Heart right ventricle (tissue), 16 donors: ENCODE measurements around the gene STIM2. TPM values are rescaled to one million over a fixed set of nuclear protein-coding genes. Genes with fewer than 3 reads are reported as not detected.
"Not testable (repeated sequence)": the region's sequence is repeated elsewhere in the genome, so short reads cannot be mapped to it uniquely, and the experiment has no call there.

Source experiments
- ATAC-seq, 8 donors: fragments of 200-7000 bp; cut with Tn5 transposase; one replicate each; pipeline ENCODE4 v1.9.1; 2020; ENCODE audit warnings: mild to moderate bottlenecking in 8 of 8, moderate library complexity in 8 of 8, moderate number of reproducible peaks in 1 of 8
- DNase-seq, 2 donors: peaks; one replicate each; pipeline ENCODE4 v3.0.0-alpha.2; 2020
- H3K27ac ChIP-seq, 10 donors: fragments of 200-600 bp; sonication (generic) in 2 of 10; one replicate each; pipeline versions ENCODE4 v1.5.0 to v1.8.0; 2020 to 2022; ENCODE audit warnings: mild to moderate bottlenecking in 3 of 10
- H3K27me3 ChIP-seq, 7 donors: fragments of 200-600 bp; one replicate each; pipeline ENCODE4 v1.8.0; 2021 to 2022; ENCODE audit warnings: mild to moderate bottlenecking in 2 of 7
- H3K36me3 ChIP-seq, 9 donors: fragments of 200-600 bp; sonication (generic) in 1 of 9; one replicate each; pipeline versions ENCODE4 v1.5.0 to v1.8.0; 2020 to 2022; ENCODE audit warnings: mild to moderate bottlenecking in 2 of 9
- H3K4me1 ChIP-seq, 9 donors: fragments of 200-600 bp; sonication (generic) in 1 of 9; one replicate each; pipeline versions ENCODE4 v1.5.0 to v1.8.0; 2020 to 2022; ENCODE audit warnings: mild to moderate bottlenecking in 4 of 9
- H3K4me3 ChIP-seq, 10 donors: fragments of 200-600 bp; sonication (generic) in 2 of 10; one replicate each; pipeline versions ENCODE4 v1.5.0 to v1.8.0; 2020 to 2022; ENCODE audit warnings: mild to moderate bottlenecking in 7 of 10, moderate library complexity in 2 of 10
- H3K9me3 ChIP-seq, 11 donors: fragments of 200-600 bp in 10 of 11; sonication (generic) in 2 of 11; one replicate each; pipeline versions ENCODE4 v1.5.0 to v1.8.0; 2013 to 2022; ENCODE audit warnings: mild to moderate bottlenecking in 2 of 11, control low read depth in 1 of 11, moderate library complexity in 1 of 11
- CTCF ChIP-seq, 9 donors: fragments of 200-600 bp; sonication (generic) in 2 of 9; IDR thresholded peaks; one replicate each; pipeline versions ENCODE4 v1.5.0 to v1.8.0; 2021 to 2022; ENCODE audit warnings: antibody characterized with exemption in 9 of 9, mild to moderate bottlenecking in 5 of 9, moderate library complexity in 1 of 9
- WGBS, 2 donors: extraction: QIAGEN DNeasy Blood & Tissue Kit; methylation state at CpG; one replicate each; pipeline ENCODE4 v1.1.7; 2013; ENCODE audit warnings: inconsistent platforms in 1 of 2; 5-methylcytosine and 5-hydroxymethylcytosine counted together
- intact Hi-C, 10 donors: fragments of 100-400 bp; cut with DNase I; formaldehyde crosslinking; loops; one replicate each; pipeline versions ENCODE4 v1.11.1 to v1.14.2; 2022
- polyA plus RNA-seq, 2 donors: library from polyadenylated mRNA; stranded (reverse); fragments of 200-250 nt; gene quantifications; one replicate each; pipeline ENCODE4 v1.2.3, GENCODE V29; 2013
- total RNA-seq, 10 donors: library from RNA; stranded (reverse); fragmentation: NEBNext Ultra II Directional in 3 of 10; extraction: Animal tissue kit (Norgen Biotek cat#: 25700) in 3 of 10; gene quantifications; one replicate each; pipeline versions ENCODE4 v1.2.1 to v1.2.4, GENCODE V29; 2021 to 2023
- donor health status: Arrhythmogenic right ventricular cardiomyopathy.
- donor health status: ischemic (EF 13 %, LVEDD 7.1; RV severe dilation, severe dysfunction).
- donor health status: healthy with polysubstance abuse.
- donor health status: DM: no; HTN: yes; CAD: no.
- donor health status: DM: no; HTN: no; CAD: no.
- donor health status: ischemic (EF 25% LVEDD 6.9; RV normal size, moderate dysfunction).
- donor health status: ischemic (EF 25% LVEDD 5.7; RV mildly dilated, moderate dysfunction).
- donor health status: healthy.
- donor health status: DM: yes; HTN: yes; CAD: no.
- donor health status: Ischemic cardiomyopathy.
- donor health status: ischemic (EF 35%, LVEDD 5.7; RV mildly dilated, moderate dysfunction).
- donor health status: nonischemic (EF 11% LVEDD 7.7; RV severe dilation, severe dysfunction).
- donor health status: DM: yes; HTN: yes; CAD: no.
- donor health status: PGD.
- donor health status: ischemic (EF 29% LVEDD 5.4; RV normal size, mild dysfunction).
- donor health status: nonischemic (EF 23%, LVEDD 6.1; RV moderate dilation, normal function).

The STIM2 gene
- total and polyA plus RNA-seq, 12 donors = 5.2 to 13.5 (median 9.6) TPM

- TF ChIP-seq CTCF (IDR thresholded peaks at IDR 0.05) = no peak
- no peaks in the 10 kb centered on the region for H3K27me3 ChIP-seq
- no peak overlapping the region for H3K4me3 ChIP-seq
- no peak for DNase-seq
- intact Hi-C loops = no loop called here
- peaks cover 0 to 24% (median 4%) of the 10 kb centered on the region in 9 donors for H3K4me1 ChIP-seq
- ATAC-seq = no peak
- H3K27ac ChIP-seq = no peak overlapping the region
- no peaks in the 10 kb centered on the region for H3K36me3 ChIP-seq
- no peaks in the 10 kb centered on the region for H3K9me3 ChIP-seq
Observed at GRCh38 chr4:26891054-26891453, 30.4 kb downstream of the STIM2 start.

GRCh38 chr4:26891867-26892266 lies 31.2 kb downstream of the STIM2 start:
- Histone ChIP-seq H3K9me3 (no peaks in the 10 kb centered on the region), H3K4me1 (peaks cover 0 to 16% (median under 1%) of the 10 kb centered on the region in 9 donors), H3K36me3 (no peaks in the 10 kb centered on the region), H3K27ac (no peak overlapping the region), H3K4me3 (no peak overlapping the region), H3K27me3 (no peaks in the 10 kb centered on the region)
- no peak for TF ChIP-seq CTCF (IDR thresholded peaks at IDR 0.05)
- 98% methylated on average over 6 of the region's 6 CpGs for WGBS, 2 donors
- DNase-seq (no peak), ATAC-seq (no peak)
- intact Hi-C loops = no loop called here

- H3K27me3 ChIP-seq = no peaks in the 10 kb centered on the region
- H3K27ac ChIP-seq = no peak overlapping the region
- no peak overlapping the region for H3K4me3 ChIP-seq
- intact Hi-C loops = no loop called here
- WGBS, 2 donors = 84 to 85% methylated on average over 3 of the region's 3 CpGs
- no peak for ATAC-seq
- DNase-seq = no peak
- H3K9me3 ChIP-seq = no peaks in the 10 kb centered on the region
- peaks cover 0 to 9% (median 0%) of the 10 kb centered on the region in 9 donors for H3K4me1 ChIP-seq
- no peak for TF ChIP-seq CTCF (IDR thresholded peaks at IDR 0.05)
- no peaks in the 10 kb centered on the region for H3K36me3 ChIP-seq
Observed at GRCh38 chr4:26892480-26893150, 32.0 kb downstream of the STIM2 start.

GRCh38 chr4:26893491-26893890 lies 32.9 kb downstream of the STIM2 start:
- 87 to 93% methylated on average over 2 of the region's 2 CpGs for WGBS, 2 donors

GRCh38 chr4:26894881-26895280 lies 34.2 kb downstream of the STIM2 start:
- DNase-seq, H3K27ac ChIP-seq, intact Hi-C loops, H3K27me3 ChIP-seq, H3K4me3 ChIP-seq, ATAC-seq, H3K9me3 ChIP-seq, H3K36me3 ChIP-seq: not testable (repeated sequence)
- H3K4me1 ChIP-seq = peaks cover 0 to 15% (median 4%) of the 10 kb centered on the region in 9 donors
- WGBS, 2 donors = 98% methylated on average over 7 of the region's 7 CpGs

More at GRCh38 chr4:26893491-26893890, 32.9 kb downstream of the STIM2 start:
- ATAC-seq (no peak), DNase-seq (no peak)
- no peak for TF ChIP-seq CTCF (IDR thresholded peaks at IDR 0.05)
- Histone ChIP-seq H3K9me3 (no peaks in the 10 kb centered on the region), H3K4me1 (peaks cover 0 to 9% (median 0%) of the 10 kb centered on the region in 9 donors), H3K27me3 (no peaks in the 10 kb centered on the region), H3K27ac (no peak overlapping the region), H3K36me3 (no peaks in the 10 kb centered on the region), H3K4me3 (no peak overlapping the region)
- intact Hi-C loops = no loop called here
